ENCODE measurements around the gene SFRP2.

SFRP2 gene

GRCh38 chr4:153798901-153799693, 10.2 kb upstream of the SFRP2 start:
- DNase-seq, result no peak
- intact Hi-C loops (cut with DNase I), result loop anchor here (10.0 kb wide), 1 partner anchor 226 kb away; no protein-coding TSS in a partner anchor

- DNase-seq, result no peak
- intact Hi-C loops (cut with DNase I), result loop anchor here (10.0 kb wide), 1 partner anchor 226 kb away; no protein-coding TSS in a partner anchor
Measured at GRCh38 chr4:153798420-153798819, 9.5 kb upstream of the SFRP2 start.

- DNase-seq, result no peak
- intact Hi-C loops (cut with DNase I), result loop anchor here (10.0 kb wide), 1 partner anchor 231 kb away; no protein-coding TSS in a partner anchor
Measured at GRCh38 chr4:153794006-153794405, 5.1 kb upstream of the SFRP2 start.

DNA sequence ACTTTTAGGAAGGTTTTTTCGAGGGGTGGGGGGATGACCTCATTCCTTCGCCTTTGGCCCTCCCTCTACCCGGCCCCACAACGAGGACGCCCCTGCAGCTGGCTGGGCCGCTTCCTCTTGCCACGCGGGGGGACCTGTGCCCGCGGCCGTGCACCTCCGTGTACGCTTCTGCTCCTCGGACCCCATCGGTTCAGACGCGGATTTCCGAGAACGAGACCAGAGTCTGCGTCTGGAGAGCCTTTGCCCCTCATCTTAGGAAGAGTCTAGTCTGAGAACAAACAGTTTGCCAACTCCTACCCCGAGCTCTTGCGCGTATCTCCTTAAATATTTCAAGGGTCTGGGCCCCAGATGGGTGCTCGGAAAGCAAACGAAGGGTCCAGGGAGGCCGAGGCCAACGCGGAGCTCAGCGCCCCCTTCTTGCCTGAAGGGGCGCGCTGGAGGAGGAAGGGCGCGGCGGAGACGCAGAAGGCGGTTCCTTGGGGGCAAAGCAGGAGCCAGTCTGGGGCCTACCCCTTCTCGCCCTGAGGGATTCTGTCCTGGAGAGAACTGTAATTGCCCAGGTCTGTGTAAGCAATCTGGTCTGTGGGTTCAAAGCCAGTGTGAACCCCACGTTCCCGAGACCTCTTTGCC, 3.9 kb upstream of the SFRP2 start:
- DNase-seq, result peak in 2 of 10 donors; percentile 69 to 81
- intact Hi-C loops (cut with DNase I), result loop anchor here (10.0 kb wide), 1 partner anchor 232 kb away; no protein-coding TSS in a partner anchor

GRCh38 chr4:153791746-153792617, 3.1 kb upstream of the SFRP2 start:
- intact Hi-C loops (cut with DNase I), result loop anchor here (10.0 kb wide), 1 partner anchor 233 kb away; no protein-coding TSS in a partner anchor
- peak in 9 of 10 donors; percentile 28 to 90 (median 56) for DNase-seq

- intact Hi-C loops (cut with DNase I), result loop anchor here (10.0 kb wide), 1 partner anchor 234 kb away; no protein-coding TSS in a partner anchor
- peak in 6 of 10 donors; percentile 6 to 88 (median 44) for DNase-seq
Measured at GRCh38 chr4:153790962-153791551, 2.2 kb upstream of the SFRP2 start.

- DNase-seq, result no peak
- intact Hi-C loops (cut with DNase I), result loop anchor here (10.0 kb wide), 1 partner anchor 234 kb away; no protein-coding TSS in a partner anchor
Measured at GRCh38 chr4:153790500-153790865, 1.6 kb upstream of the SFRP2 start.

- DNase-seq, result peak in 1 of 10 donors; percentile 70
- intact Hi-C loops (cut with DNase I), result loop anchor here (10.0 kb wide), 1 partner anchor 235 kb away; no protein-coding TSS in a partner anchor
Measured at GRCh38 chr4:153789741-153790499, 1.0 kb upstream of the SFRP2 start.

- intact Hi-C loops (cut with DNase I), result no loop called here
- peak in 3 of 10 donors; percentile 68 to 83 (median 73) for DNase-seq
Measured at GRCh38 chr4:153788051-153788412, 851 bp downstream of the SFRP2 start.

DNA sequence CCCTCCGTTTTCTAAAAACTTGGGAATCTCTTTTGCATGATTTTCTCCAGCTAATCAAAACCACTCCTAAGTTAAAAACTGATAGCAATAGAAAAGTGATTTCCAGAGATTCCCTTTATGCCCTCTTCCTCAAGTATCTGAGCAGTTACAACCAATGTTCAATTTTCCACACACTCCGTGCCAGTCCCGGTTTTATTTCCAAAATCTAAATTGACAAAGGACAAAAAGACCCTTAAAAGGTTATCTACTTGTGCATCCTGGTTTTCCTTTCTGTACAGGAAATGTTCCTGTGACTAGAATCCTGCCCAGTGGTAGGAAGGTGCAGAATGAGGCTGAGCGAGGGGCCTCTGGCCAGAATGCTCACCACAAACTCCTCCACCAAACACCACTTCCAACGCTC, 1.3 kb downstream of the SFRP2 start:
- intact Hi-C loops (cut with DNase I), result loop anchor here (2.0 kb wide), 1 partner anchor 527 kb away; no protein-coding TSS in a partner anchor
- no peak for DNase-seq

DNA sequence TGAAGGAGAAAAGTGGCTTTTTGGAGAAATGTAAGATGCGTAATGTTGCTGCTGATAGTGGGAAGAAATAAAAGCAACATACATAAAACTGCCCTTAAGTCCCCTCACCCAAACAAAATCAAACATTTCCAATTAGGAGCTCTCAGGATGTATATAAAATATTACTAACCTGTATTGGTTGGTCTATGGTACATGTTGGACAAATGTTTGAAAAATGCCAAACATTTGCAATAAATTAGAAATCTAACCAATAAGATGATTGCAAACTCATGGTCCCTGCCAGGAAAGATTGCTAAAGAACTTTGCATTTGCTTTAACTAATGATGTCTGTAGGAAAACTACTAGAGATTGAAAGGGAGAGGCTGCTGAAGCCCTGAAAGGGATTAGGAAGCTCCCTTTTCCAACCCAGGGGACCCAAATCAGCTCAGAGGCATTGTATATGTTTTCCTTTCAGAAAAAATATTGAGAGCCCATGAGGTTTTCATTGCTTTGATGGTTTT, 1.8 kb downstream of the SFRP2 start:
- DNase-seq, result no peak
- intact Hi-C loops (cut with DNase I), result loop anchor here (2.0 kb wide), 1 partner anchor 528 kb away; no protein-coding TSS in a partner anchor

DNA sequence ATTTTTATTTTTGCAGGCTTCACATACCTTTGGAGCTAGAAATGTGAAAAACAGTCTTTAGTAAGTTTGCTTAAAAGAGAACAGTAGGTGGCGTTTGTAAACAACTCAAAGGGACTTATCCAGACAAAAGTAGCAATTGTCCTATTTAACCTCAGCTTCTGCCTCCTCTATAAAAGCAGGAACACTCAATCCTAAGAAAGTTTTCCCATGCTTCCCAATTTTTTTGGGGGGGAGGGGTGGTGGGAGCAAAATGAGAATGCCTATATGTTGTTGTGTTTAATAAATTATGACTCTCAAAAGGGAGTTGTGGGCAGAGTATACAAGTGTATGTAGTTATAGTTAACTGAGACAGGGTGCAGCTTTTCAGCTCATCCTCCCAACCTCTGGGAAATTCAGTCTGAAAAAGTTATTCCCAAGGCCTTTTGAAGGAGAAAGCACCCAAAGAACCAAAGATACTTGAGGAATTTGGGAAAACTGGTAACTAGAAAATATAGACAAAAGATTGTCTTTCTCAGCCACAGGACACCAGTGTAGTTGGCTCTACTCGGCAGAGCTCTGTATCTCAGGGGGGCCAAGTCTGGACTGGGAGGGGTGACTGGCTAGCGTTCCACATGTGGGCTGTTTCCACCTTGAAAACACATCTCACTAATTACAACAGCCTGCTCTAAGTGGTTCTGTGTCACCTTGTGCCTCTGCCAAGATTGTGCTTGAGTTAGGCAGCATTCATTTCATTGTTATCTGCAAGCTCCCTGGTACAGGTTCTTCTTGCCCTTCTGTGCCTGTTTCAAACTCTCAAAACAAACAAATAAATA, 2.8 kb downstream of the SFRP2 start:
- no peak for DNase-seq
- intact Hi-C loops (cut with DNase I), result loop anchor here (2.0 kb wide), 1 partner anchor 529 kb away; no protein-coding TSS in a partner anchor

- no peak for DNase-seq
- intact Hi-C loops (cut with DNase I), result no loop called here
Measured at GRCh38 chr4:153784166-153784699, 4.7 kb downstream of the SFRP2 start.

- no peak for DNase-seq
- intact Hi-C loops (cut with DNase I), result no loop called here
Measured at GRCh38 chr4:153782581-153782980, 6.3 kb downstream of the SFRP2 start.

DNA sequence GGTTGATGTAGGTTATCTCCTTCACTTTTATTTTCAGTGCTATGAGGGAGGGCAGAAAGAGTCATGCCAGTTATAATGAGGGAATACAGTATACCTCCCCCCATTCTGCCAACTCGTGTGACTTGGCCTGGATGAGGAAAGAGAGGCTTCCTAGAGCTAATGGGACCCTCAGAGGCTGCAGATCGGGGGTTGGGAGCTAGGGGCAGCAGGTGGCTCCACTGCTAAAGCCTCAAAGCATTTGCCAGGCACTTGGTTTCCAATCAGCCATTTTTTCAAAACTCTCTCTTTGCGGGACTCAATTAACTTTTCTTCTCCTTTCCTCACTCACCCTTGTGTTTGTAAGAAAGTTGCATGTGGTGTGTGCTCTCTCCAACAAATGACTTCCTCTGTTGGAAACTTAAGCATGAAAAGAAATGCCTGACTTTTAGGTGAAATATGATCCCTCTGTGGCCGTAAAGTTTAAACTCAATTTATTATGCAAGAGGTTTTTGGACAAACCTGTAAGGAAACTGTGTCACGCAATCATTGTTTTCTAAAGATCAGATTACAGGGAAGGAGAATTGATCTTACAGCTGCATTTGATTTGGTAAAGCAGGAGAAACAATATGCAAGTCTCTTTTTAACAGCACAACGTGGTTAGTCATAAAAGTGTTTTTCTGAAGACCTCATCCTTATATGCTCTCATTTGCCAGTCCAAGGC, 7.0 kb downstream of the SFRP2 start:
- no peak for DNase-seq
- intact Hi-C loops (cut with DNase I), result no loop called here

DNA sequence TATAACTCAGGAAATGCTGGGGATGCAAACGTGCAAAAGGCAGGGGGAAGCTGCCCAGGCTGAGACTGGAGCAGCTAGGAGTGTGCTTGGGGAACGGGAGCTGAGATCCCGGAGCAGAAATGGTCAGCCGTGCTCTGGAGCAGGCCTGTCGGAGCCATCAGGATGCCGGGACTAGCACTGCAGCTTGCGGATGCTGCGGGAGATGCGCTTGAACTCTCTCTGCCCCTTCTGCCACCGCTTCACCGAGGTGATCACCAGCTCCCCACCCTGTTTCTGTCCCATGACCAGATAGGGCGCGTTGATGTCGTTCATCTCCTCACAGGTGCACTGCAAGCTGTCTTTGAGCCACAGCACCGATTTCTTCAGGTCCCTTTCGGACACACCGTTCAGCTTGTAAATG, 7.6 kb downstream of the SFRP2 start:
- intact Hi-C loops (cut with DNase I), result no loop called here
- DNase-seq, result no peak

GRCh38 chr4:153780876-153781275, 8.0 kb downstream of the SFRP2 start:
- no peak for DNase-seq
- intact Hi-C loops (cut with DNase I), result no loop called here
